ENCODE measurements around the gene SYNGR2. TPM values are rescaled to one million over a fixed set of nuclear protein-coding genes. Genes with fewer than 3 reads are reported as not detected.

The SYNGR2 gene
- total RNA-seq, 2 donors from 2014 or later = 39.2 to 39.6 TPM

- 91 to 93% methylated on average over 11 of the region's 11 CpGs for WGBS, 2 experiments (ENCODE audit: insufficient coverage in 1 of 2, insufficient read length in 1 of 2)
- H3K27ac Mint-ChIP-seq = peak overlapping the region; percentile 74
- H3K27me3 Mint-ChIP-seq (ENCODE audit: insufficient read depth) = no peaks in the 10 kb centered on the region
- Histone ChIP-seq H3K9ac (ENCODE audit: extremely low read depth, low read length, poor library complexity, severe bottlenecking) (no peak overlapping the region), H3K4me1 (ENCODE audit: control insufficient read depth, insufficient read depth, low read length) (no peaks in the 10 kb centered on the region), H3K27me3 (ENCODE audit: control insufficient read depth, insufficient read depth, low read length, poor library complexity, severe bottlenecking) (no peaks in the 10 kb centered on the region), H3K9me3 (ENCODE audit: control insufficient read depth, low read length) (no peaks in the 10 kb centered on the region), H3K27ac (ENCODE audit: low read depth, low read length) (no peak overlapping the region), H3K4me3 (ENCODE audit: low read length) (no peak overlapping the region), H3K36me3 (ENCODE audit: control insufficient read depth, insufficient read depth, low read length) (peaks cover 55% of the 10 kb centered on the region)
- peaks cover 49% of the 10 kb centered on the region for H3K36me3 Mint-ChIP-seq (ENCODE audit: low read depth)
- no peaks in the 10 kb centered on the region for H3K9me3 Mint-ChIP-seq
- TF ChIP-seq CTCF (conservative IDR thresholded peaks at IDR 0.05) = no peak
- peaks cover 8% of the 10 kb centered on the region for H3K4me1 Mint-ChIP-seq
- no peak overlapping the region for H3K4me3 Mint-ChIP-seq
- peak; percentile 66 for DNase-seq
These were observed 51.2 kb downstream of the SYNGR2 start for GRCh38 chr17:78219396-78220150.

Other genes with a start within 250 kb of the SYNGR2 start
- 10 to 100 TPM; 22.4 to 40.2 TPM for gene TNRC6C, start 209.9 kb upstream of the SYNGR2 start, total RNA-seq
- 100 to 1,000 TPM; 143 to 149 TPM for gene TMC6, start 39.8 kb upstream of the SYNGR2 start, total RNA-seq
- gene TMC8, start 37.8 kb upstream of the SYNGR2 start, total RNA-seq = 1 to 10 TPM in 1 of 2 donors, under 1 TPM in 1; 0.90 to 3.0 TPM
- not detected for gene C17orf99, start 22.2 kb upstream of the SYNGR2 start, total RNA-seq
- gene TK1, start 18.5 kb downstream of the SYNGR2 start, total RNA-seq = 10 to 100 TPM; 81.0 to 97.4 TPM
- gene AFMID, start 18.8 kb downstream of the SYNGR2 start, total RNA-seq = 10 to 100 TPM; 46.5 to 52.4 TPM
- gene BIRC5, start 45.7 kb downstream of the SYNGR2 start, total RNA-seq = 10 to 100 TPM; 59.7 to 89.6 TPM
- under 1 TPM in 1 of 2 donors, not detected in 1; 0.33 TPM for gene TMEM235, start 63.0 kb downstream of the SYNGR2 start, total RNA-seq
- 10 to 100 TPM; 54.2 to 75.3 TPM for gene SOCS3, start 191.5 kb downstream of the SYNGR2 start, total RNA-seq
- gene PGS1, start 210.1 kb downstream of the SYNGR2 start, total RNA-seq = 10 to 100 TPM; 57.1 to 58.2 TPM